ENCODE measurements around the gene TMEM14B.

The TMEM14B gene

DNA sequence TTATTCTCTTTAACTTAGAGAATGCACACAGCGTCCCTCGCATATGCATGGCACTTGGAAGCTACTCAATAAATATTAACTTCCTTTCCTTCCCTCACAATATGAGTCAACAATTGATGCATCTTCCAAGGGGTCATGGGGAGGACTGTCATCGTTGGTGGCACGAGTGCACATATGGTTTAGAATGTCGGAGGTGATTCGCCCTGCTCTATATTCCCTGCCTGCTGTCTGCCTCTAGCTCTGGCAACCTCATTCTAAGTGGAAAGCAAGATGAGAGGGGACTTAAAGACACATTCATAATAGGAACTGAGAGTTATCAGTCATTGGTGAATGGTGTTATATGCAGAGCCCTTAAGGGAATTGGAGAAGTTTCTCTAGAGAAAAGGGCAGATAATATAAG is 46.1 kb downstream of the TMEM14B start:
- no peak overlapping the region for H3K4me3 ChIP-seq (replicated peaks; ENCODE audit: insufficient read depth, low read length)
- H3K27ac ChIP-seq (replicated peaks) = no peak overlapping the region
- H3K27me3 ChIP-seq (ENCODE audit: insufficient read depth, poor library complexity, severe bottlenecking) = no peaks in the 10 kb centered on the region
- DNase-seq (ENCODE audit: low read depth in 1 of 2, low spot score in 1 of 2) = no peak
- TF ChIP-seq, protein P1, sequence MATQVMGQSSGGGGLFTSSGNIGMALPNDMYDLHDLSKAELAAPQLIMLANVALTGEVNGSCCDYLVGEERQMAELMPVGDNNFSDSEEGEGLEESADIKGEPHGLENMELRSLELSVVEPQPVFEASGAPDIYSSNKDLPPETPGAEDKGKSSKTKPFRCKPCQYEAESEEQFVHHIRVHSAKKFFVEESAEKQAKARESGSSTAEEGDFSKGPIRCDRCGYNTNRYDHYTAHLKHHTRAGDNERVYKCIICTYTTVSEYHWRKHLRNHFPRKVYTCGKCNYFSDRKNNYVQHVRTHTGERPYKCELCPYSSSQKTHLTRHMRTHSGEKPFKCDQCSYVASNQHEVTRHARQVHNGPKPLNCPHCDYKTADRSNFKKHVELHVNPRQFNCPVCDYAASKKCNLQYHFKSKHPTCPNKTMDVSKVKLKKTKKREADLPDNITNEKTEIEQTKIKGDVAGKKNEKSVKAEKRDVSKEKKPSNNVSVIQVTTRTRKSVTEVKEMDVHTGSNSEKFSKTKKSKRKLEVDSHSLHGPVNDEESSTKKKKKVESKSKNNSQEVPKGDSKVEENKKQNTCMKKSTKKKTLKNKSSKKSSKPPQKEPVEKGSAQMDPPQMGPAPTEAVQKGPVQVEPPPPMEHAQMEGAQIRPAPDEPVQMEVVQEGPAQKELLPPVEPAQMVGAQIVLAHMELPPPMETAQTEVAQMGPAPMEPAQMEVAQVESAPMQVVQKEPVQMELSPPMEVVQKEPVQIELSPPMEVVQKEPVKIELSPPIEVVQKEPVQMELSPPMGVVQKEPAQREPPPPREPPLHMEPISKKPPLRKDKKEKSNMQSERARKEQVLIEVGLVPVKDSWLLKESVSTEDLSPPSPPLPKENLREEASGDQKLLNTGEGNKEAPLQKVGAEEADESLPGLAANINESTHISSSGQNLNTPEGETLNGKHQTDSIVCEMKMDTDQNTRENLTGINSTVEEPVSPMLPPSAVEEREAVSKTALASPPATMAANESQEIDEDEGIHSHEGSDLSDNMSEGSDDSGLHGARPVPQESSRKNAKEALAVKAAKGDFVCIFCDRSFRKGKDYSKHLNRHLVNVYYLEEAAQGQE (IDR thresholded peaks at IDR 0.05; ENCODE audit: insufficient replicate concordance, low read depth) = no peak
- TF ChIP-seq SPI1 (IDR thresholded peaks at IDR 0.05; ENCODE audit: borderline replicate concordance, low read depth) = no peak
- no peak for TF ChIP-seq GABPA (IDR thresholded peaks at IDR 0.05; ENCODE audit: low read depth)
- TF ChIP-seq, protein P2, sequence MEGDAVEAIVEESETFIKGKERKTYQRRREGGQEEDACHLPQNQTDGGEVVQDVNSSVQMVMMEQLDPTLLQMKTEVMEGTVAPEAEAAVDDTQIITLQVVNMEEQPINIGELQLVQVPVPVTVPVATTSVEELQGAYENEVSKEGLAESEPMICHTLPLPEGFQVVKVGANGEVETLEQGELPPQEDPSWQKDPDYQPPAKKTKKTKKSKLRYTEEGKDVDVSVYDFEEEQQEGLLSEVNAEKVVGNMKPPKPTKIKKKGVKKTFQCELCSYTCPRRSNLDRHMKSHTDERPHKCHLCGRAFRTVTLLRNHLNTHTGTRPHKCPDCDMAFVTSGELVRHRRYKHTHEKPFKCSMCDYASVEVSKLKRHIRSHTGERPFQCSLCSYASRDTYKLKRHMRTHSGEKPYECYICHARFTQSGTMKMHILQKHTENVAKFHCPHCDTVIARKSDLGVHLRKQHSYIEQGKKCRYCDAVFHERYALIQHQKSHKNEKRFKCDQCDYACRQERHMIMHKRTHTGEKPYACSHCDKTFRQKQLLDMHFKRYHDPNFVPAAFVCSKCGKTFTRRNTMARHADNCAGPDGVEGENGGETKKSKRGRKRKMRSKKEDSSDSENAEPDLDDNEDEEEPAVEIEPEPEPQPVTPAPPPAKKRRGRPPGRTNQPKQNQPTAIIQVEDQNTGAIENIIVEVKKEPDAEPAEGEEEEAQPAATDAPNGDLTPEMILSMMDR (IDR thresholded peaks at IDR 0.05; ENCODE audit: insufficient read depth, low read length) = no peak
- no peak for TF ChIP-seq POLR2AphosphoS5 (IDR thresholded peaks at IDR 0.05; ENCODE audit: low read depth)

DNA sequence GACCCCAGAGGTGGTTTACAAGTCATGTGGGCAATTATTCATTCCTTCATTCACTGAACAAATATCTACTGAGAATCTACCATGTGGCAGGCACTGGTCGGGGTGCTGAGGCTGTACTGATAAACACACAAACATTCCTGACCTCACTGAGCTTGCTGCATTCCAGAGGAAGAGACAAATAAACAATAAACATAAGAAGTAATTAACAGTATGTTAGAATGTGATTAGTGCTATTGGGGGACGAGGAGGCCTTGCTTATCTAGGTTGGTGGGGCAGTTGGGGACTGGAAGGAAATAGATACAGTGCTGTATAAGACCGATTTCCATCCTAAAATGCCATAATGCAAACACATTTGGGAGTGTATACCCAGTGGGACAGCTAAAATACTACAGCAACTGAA is 46.6 kb downstream of the TMEM14B start:
- no peak overlapping the region for H3K27ac ChIP-seq (replicated peaks)
- no peak for DNase-seq (ENCODE audit: low read depth in 1 of 2, low spot score in 1 of 2)
- H3K4me3 ChIP-seq (replicated peaks; ENCODE audit: insufficient read depth, low read length) = no peak overlapping the region
- H3K27me3 ChIP-seq (ENCODE audit: insufficient read depth, poor library complexity, severe bottlenecking) = no peaks in the 10 kb centered on the region
- TF ChIP-seq, protein P2 (IDR thresholded peaks at IDR 0.05; ENCODE audit: insufficient read depth, low read length) = no peak
- TF ChIP-seq, protein P1 (IDR thresholded peaks at IDR 0.05; ENCODE audit: insufficient replicate concordance, low read depth) = no peak
- TF ChIP-seq GABPA (IDR thresholded peaks at IDR 0.05; ENCODE audit: low read depth) = no peak
- no peak for TF ChIP-seq POLR2AphosphoS5 (IDR thresholded peaks at IDR 0.05; ENCODE audit: low read depth)
- TF ChIP-seq SPI1 (IDR thresholded peaks at IDR 0.05; ENCODE audit: borderline replicate concordance, low read depth) = no peak

DNA sequence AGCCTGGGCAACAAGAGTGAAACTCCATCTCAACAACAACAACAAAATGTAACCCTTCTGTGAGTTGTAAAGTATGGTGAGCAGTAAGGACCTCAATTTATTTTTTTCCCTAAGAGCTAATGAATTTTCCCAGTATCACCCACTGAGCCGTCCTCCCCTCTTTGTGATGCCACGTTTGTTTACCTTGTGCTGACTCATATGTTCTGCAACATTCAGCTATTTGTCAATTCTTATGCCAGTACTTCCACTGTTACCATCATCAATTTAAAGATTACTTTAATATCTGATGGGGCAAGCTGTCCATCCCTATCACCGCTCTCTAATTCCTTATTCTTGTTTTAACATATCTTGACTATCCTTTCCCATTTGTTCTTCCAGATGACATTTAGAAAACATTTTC is 53.2 kb downstream of the TMEM14B start:
- no peak overlapping the region for H3K4me3 ChIP-seq (replicated peaks; ENCODE audit: insufficient read depth, low read length)
- no peak overlapping the region for H3K27ac ChIP-seq (replicated peaks)
- TF ChIP-seq POLR2AphosphoS5 (IDR thresholded peaks at IDR 0.05; ENCODE audit: low read depth) = no peak
- TF ChIP-seq, protein P1 (IDR thresholded peaks at IDR 0.05; ENCODE audit: insufficient replicate concordance, low read depth) = no peak
- no peak for TF ChIP-seq GABPA (IDR thresholded peaks at IDR 0.05; ENCODE audit: low read depth)
- TF ChIP-seq, protein P2 (IDR thresholded peaks at IDR 0.05; ENCODE audit: insufficient read depth, low read length) = no peak
- TF ChIP-seq SPI1 (IDR thresholded peaks at IDR 0.05; ENCODE audit: borderline replicate concordance, low read depth) = no peak
- H3K27me3 ChIP-seq (ENCODE audit: insufficient read depth, poor library complexity, severe bottlenecking) = no peaks in the 10 kb centered on the region
- no peak for DNase-seq (ENCODE audit: low read depth in 1 of 2, low spot score in 1 of 2)

Data from HL-60 (cell line).